ENCODE results near the gene BDH1.

GRCh38 chr3:197577366-197578074, 21.8 kb upstream of the BDH1 start:
- no peak for TF ChIP-seq CTCF (IDR thresholded peaks at IDR 0.05; ENCODE audit: poor library complexity, severe bottlenecking)
- no peak for TF ChIP-seq RAD21 (conservative IDR thresholded peaks at IDR 0.05)
- no peak for TF ChIP-seq POLR2AphosphoS5 (IDR thresholded peaks at IDR 0.05)
- no peak for TF ChIP-seq TAF1 (IDR thresholded peaks at IDR 0.05; ENCODE audit: low read depth)
